Measurements from ENCODE around the gene MOB3C.

DNA sequence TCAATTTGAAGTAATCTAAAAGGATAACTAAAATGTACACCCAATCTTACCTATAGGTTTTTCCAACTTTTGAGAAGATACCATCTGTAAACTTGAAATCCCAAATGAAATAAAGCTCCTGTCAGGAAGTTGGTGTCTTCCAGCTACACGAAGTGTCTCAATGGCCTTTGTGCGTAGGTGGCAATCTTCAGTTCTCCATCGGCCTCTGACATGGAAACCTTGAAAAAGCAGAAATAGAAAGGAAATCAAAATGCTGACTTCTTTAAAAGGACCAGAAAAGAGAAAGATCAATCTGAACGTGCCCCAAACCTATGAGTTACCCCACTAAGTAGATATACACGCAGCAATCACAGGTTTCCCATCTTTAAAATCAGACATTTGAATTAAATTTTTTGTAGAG, 22.5 kb downstream of the MOB3C start:
- TF ChIP-seq, protein P1, sequence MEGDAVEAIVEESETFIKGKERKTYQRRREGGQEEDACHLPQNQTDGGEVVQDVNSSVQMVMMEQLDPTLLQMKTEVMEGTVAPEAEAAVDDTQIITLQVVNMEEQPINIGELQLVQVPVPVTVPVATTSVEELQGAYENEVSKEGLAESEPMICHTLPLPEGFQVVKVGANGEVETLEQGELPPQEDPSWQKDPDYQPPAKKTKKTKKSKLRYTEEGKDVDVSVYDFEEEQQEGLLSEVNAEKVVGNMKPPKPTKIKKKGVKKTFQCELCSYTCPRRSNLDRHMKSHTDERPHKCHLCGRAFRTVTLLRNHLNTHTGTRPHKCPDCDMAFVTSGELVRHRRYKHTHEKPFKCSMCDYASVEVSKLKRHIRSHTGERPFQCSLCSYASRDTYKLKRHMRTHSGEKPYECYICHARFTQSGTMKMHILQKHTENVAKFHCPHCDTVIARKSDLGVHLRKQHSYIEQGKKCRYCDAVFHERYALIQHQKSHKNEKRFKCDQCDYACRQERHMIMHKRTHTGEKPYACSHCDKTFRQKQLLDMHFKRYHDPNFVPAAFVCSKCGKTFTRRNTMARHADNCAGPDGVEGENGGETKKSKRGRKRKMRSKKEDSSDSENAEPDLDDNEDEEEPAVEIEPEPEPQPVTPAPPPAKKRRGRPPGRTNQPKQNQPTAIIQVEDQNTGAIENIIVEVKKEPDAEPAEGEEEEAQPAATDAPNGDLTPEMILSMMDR (conservative IDR thresholded peaks at IDR 0.05; ENCODE audit: low read length) = no peak
- no peak for TF ChIP-seq EZH2phosphoT487 (IDR thresholded peaks at IDR 0.05; ENCODE audit: borderline replicate concordance, low read depth, low read length)

Data from OCI-LY7 (cell line).